Memory B cell (primary cell): ENCODE results near the gene CLEC16A.

Source experiments
- ATAC-seq: fragments of 150-1000 bp; cut with Tn5 transposase; 2 replicates; pipeline ENCODE4 v1.10.0; 2021; ENCODE audit warnings: low read depth, mild to moderate bottlenecking, moderate library complexity
- DNase-seq, 2 donors: peaks; one replicate each; pipeline ENCODE4 v3.0.0; 2022; ENCODE audit warnings: low spot score in 2 of 2
- H3K27ac Mint-ChIP-seq: one replicate; pipeline ENCODE4 v1.8.0; 2022; ENCODE audit warnings: mild to moderate bottlenecking, moderate library complexity, mixed read lengths
- H3K27me3 Mint-ChIP-seq: one replicate; pipeline ENCODE4 v1.8.0; 2022; ENCODE audit warnings: mixed read lengths
- H3K36me3 Mint-ChIP-seq: one replicate; pipeline ENCODE4 v1.8.0; 2022; ENCODE audit warnings: mild to moderate bottlenecking, mixed read lengths
- H3K4me1 Mint-ChIP-seq: one replicate; pipeline ENCODE4 v1.8.0; 2022; ENCODE audit warnings: mixed read lengths
- H3K4me3 Mint-ChIP-seq: one replicate; pipeline ENCODE4 v1.8.0; 2022; ENCODE audit warnings: mild to moderate bottlenecking, moderate library complexity, mixed read lengths
- H3K9me3 Mint-ChIP-seq: one replicate; pipeline ENCODE4 v1.8.0; 2022; ENCODE audit warnings: mixed read lengths

Gene CLEC16A

DNA sequence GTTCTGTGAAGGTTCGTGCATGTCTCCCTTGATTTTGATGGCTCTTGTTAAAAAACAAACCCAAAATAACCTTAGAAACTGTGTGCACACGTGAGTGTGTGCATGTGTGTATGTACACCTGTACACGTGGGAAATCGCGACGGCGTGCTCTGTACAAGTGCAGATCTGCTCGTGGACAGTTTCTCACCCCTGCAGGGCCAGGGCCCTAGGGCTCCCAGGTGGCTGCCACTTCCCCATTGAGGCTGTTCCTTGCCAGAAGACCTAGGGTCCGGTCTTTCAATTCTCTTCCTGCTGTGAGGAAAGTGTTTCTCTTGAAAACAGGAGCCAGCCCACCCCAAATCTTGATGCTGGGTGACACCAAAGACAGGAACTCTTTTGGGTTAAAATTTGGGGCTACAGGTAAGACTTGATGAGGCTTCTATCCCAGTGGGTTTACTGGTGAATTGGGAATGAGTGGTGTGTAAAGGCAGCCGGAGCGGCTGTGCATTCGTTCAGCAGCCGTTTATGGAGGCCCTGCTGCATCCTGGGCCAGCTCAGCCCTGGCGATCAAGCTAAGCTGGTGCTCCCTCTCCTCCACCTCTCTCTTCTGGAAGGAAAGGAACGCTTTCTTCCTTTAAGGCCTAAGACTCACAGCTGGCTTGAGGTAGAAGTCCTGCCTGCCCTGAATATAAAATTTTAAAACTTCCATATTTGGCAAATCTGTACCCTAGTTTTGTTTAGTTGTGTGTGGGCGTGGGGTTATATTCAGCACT lies 137.9 kb downstream of the CLEC16A start:
- H3K4me1 Mint-ChIP-seq, result peaks cover 34% of the 10 kb centered on the region
- no peak overlapping the region for H3K4me3 Mint-ChIP-seq
- ATAC-seq (no peak), DNase-seq (no peak)
- peaks cover 17% of the 10 kb centered on the region for H3K36me3 Mint-ChIP-seq
- H3K27me3 Mint-ChIP-seq, result no peaks in the 10 kb centered on the region
- no peak overlapping the region for H3K27ac Mint-ChIP-seq
- H3K9me3 Mint-ChIP-seq, result no peaks in the 10 kb centered on the region

GRCh38 chr16:11082860-11083388 lies 138.6 kb downstream of the CLEC16A start:
- ATAC-seq (no peak), DNase-seq (no peak)
- Mint-ChIP-seq H3K36me3 (peaks cover 17% of the 10 kb centered on the region), H3K9me3 (no peaks in the 10 kb centered on the region), H3K27ac (peak overlapping the region; percentile 58), H3K4me3 (no peak overlapping the region), H3K27me3 (no peaks in the 10 kb centered on the region), H3K4me1 (peaks cover 29% of the 10 kb centered on the region)

- no peak for ATAC-seq
- H3K9me3 Mint-ChIP-seq, result no peaks in the 10 kb centered on the region
- no peaks in the 10 kb centered on the region for H3K27me3 Mint-ChIP-seq
- no peak overlapping the region for H3K4me3 Mint-ChIP-seq
- DNase-seq, result no peak
- H3K27ac Mint-ChIP-seq, result peak overlapping the region; percentile 58
- peaks cover 17% of the 10 kb centered on the region for H3K36me3 Mint-ChIP-seq
- H3K4me1 Mint-ChIP-seq, result peaks cover 15% of the 10 kb centered on the region
These were observed 140.1 kb downstream of the CLEC16A start for GRCh38 chr16:11084484-11084875.

DNA sequence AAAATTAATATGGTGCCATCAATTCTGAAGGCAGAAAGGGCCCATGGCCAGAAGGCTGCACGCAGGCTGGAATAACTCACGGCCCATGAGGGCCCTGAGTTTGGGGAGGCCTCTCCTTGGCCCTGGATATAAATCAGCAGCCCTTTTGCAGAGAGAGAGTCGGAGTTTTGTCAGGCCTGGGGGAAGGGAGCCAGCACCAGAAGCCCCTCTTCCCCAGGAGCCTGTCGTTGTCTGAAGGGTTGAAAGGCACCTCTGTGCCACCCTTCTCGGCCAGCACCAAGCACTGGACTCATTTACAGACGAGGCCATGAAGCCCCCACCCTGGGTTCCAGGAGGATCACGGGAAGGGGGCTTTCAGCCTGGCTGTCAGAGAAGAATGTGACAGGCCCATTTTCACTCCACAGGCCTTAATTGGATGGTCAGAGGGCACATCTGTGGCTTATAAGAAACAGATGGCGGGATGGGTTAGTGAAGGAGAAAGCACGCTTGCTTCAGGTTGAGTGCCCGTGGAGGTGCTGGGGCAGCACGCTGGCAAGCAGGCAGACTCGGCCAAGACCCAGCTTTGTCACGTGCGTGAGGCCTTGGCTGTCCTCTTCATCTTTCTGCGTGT lies 140.6 kb downstream of the CLEC16A start:
- H3K36me3 Mint-ChIP-seq, result peaks cover 19% of the 10 kb centered on the region
- peaks cover 10% of the 10 kb centered on the region for H3K4me1 Mint-ChIP-seq
- DNase-seq, result no peak
- no peak overlapping the region for H3K4me3 Mint-ChIP-seq
- peak overlapping the region; percentile 12 for H3K27ac Mint-ChIP-seq
- ATAC-seq, result no peak
- H3K27me3 Mint-ChIP-seq, result no peaks in the 10 kb centered on the region
- no peaks in the 10 kb centered on the region for H3K9me3 Mint-ChIP-seq

GRCh38 chr16:11085916-11086315 lies 141.6 kb downstream of the CLEC16A start:
- Mint-ChIP-seq H3K4me3 (no peak overlapping the region), H3K9me3 (no peaks in the 10 kb centered on the region), H3K27me3 (no peaks in the 10 kb centered on the region), H3K36me3 (peaks cover 16% of the 10 kb centered on the region), H3K4me1 (peaks cover 4% of the 10 kb centered on the region), H3K27ac (no peak overlapping the region)
- ATAC-seq (no peak), DNase-seq (no peak)

DNA sequence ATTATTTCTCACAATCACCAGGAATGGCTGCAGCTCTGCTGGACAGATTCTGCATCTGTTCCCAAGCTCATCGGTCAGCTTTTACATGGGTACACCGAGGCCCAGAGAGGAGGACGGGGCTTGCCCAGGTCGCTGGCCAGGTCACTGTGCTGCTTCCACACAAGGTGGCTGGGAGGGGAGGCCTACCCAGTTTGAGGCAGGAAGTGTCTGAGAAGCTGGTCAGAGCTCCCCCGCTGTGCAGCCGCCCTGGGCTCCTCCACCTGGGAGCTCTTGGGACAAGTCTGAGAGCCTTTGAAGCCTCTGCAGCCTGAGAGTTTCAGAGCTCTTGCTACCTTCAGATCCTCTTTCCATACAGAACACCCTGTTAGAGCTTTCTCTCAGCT lies 143.3 kb downstream of the CLEC16A start:
- Mint-ChIP-seq H3K27me3 (no peaks in the 10 kb centered on the region), H3K4me1 (peaks cover 6% of the 10 kb centered on the region), H3K36me3 (peaks cover 17% of the 10 kb centered on the region), H3K27ac (no peak overlapping the region), H3K4me3 (no peak overlapping the region), H3K9me3 (no peaks in the 10 kb centered on the region)
- DNase-seq (no peak), ATAC-seq (no peak)

DNA sequence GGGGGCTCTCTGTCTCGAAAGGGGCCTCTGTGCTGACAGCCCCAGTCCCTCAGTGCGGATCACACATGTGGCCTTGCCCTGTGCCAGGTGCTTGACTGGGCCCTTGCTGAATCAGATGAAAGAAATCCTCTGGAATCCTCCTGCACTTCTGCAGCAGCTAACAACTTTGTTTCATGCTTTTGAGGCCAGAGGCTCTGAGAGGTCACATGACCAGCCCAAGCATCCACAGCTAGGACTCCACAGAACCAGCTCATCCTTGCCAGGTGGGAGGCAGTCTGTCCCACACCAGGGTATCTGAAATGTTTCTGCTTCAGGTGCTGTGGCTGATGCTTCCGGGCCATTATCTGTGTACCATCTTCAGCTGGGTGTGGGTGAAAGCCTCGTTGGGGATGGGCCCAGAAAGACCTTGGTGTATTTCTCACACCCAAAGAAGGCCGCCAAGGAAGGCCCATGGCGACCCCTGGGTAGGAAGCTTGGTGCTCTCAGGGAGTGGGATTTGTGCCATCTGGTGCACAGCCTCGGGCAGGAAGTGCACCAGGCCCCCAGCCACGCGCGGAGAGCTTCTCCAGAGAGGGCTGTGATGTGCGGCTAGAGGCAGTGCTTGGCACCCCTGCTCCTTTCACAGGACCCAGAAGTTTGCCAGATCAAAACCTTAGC lies 143.8 kb downstream of the CLEC16A start:
- H3K9me3 Mint-ChIP-seq, result no peaks in the 10 kb centered on the region
- ATAC-seq (no peak), DNase-seq (no peak)
- no peak overlapping the region for H3K27ac Mint-ChIP-seq
- H3K4me1 Mint-ChIP-seq, result peaks cover 11% of the 10 kb centered on the region
- peaks cover 13% of the 10 kb centered on the region for H3K36me3 Mint-ChIP-seq
- no peaks in the 10 kb centered on the region for H3K27me3 Mint-ChIP-seq
- H3K4me3 Mint-ChIP-seq, result no peak overlapping the region

DNA sequence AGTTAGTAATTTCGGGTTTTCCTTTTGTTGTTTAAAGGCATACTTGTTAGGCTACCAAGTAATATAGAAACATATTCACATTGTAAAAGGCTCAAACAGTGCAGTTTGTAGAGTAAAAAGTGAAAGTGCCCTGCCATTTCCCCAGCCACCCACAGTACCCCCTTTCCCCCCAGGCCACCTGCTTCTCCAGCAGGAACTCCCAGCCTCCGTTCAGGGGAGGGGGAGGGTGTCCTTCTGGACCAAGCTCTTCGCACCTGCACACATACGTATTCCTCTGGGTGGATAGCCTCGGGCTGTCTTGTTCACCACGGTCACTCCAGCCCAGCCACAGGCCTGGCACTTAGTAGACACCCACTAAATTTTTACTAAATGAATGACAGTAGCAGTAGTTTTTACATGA lies 144.5 kb downstream of the CLEC16A start:
- Mint-ChIP-seq H3K4me1 (peaks cover 17% of the 10 kb centered on the region), H3K36me3 (peaks cover 8% of the 10 kb centered on the region), H3K27me3 (no peaks in the 10 kb centered on the region), H3K4me3 (no peak overlapping the region), H3K9me3 (no peaks in the 10 kb centered on the region), H3K27ac (no peak overlapping the region)
- ATAC-seq (no peak), DNase-seq (no peak)

- peaks cover 22% of the 10 kb centered on the region for H3K4me1 Mint-ChIP-seq
These were observed 145.2 kb downstream of the CLEC16A start for GRCh38 chr16:11089504-11090124.

GRCh38 chr16:11090232-11090631 lies 145.9 kb downstream of the CLEC16A start:
- H3K4me3 Mint-ChIP-seq, result no peak overlapping the region

More at GRCh38 chr16:11089504-11090124, 145.2 kb downstream of the CLEC16A start:
- H3K27me3 Mint-ChIP-seq, result no peaks in the 10 kb centered on the region
- ATAC-seq, result no peak
- H3K27ac Mint-ChIP-seq, result no peak overlapping the region
- no peak overlapping the region for H3K4me3 Mint-ChIP-seq
- H3K36me3 Mint-ChIP-seq, result peaks cover 6% of the 10 kb centered on the region
- H3K9me3 Mint-ChIP-seq, result no peaks in the 10 kb centered on the region
- DNase-seq, result no peak

GRCh38 chr16:11091021-11091785 lies 146.8 kb downstream of the CLEC16A start:
- Mint-ChIP-seq H3K9me3 (no peaks in the 10 kb centered on the region), H3K4me3 (no peak overlapping the region), H3K4me1 (peaks cover 25% of the 10 kb centered on the region)

More at GRCh38 chr16:11090232-11090631, 145.9 kb downstream of the CLEC16A start:
- H3K27me3 Mint-ChIP-seq, result no peaks in the 10 kb centered on the region
- peaks cover 25% of the 10 kb centered on the region for H3K4me1 Mint-ChIP-seq
- DNase-seq (no peak), ATAC-seq (no peak)
- H3K27ac Mint-ChIP-seq, result no peak overlapping the region
- no peaks in the 10 kb centered on the region for H3K9me3 Mint-ChIP-seq
- peaks cover 8% of the 10 kb centered on the region for H3K36me3 Mint-ChIP-seq

DNA sequence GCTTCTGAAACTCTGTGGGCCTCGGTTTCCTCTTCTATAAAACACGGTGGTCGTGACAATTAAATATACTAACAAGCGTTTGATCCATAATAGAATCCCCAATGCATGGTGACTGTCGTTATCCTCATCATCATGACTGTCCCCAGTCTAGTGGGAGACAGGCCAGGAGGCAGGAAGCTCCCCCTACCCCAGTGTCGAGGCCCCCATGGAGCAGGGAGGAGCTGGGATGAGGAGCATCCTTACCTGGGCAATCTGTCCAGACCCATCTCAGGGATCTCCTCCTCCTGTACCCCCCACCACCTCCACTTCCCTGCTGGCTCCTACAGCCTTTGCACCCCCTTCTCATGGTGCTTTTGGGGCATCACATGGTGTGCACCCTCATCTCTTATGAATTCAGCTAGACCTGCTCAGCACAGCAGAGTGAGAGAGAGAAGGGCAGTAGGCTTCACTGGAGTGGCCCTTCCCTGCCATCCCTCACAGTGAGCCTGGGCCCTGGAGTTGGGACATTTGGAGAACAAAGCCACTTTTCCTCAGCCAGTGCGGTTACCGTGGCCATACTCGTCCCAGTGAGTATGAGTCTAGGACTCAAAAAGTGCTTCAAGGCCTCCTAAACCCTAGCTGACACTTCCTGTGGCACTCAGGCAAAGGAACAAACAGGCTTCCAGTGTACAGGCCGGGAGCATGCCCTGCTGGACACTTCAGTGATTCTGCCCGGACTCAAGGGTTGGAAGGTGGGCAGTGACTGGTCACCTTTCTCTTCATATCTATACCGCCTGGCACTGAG lies 148.6 kb downstream of the CLEC16A start:
- Mint-ChIP-seq H3K4me3 (no peak overlapping the region), H3K36me3 (peaks cover 11% of the 10 kb centered on the region), H3K27me3 (no peaks in the 10 kb centered on the region), H3K9me3 (no peaks in the 10 kb centered on the region), H3K27ac (peak overlapping the region; percentile 68), H3K4me1 (peaks cover 21% of the 10 kb centered on the region)
- ATAC-seq, result no peak
- DNase-seq, result no peak

More at GRCh38 chr16:11091021-11091785, 146.8 kb downstream of the CLEC16A start:
- Mint-ChIP-seq H3K27ac (no peak overlapping the region), H3K27me3 (no peaks in the 10 kb centered on the region), H3K36me3 (peaks cover 8% of the 10 kb centered on the region)
- ATAC-seq (no peak), DNase-seq (no peak)
